Esophagus squamous epithelium (tissue), 4 donors: ENCODE results near the gene ACSF3.

Source experiments
- POLR2A ChIP-seq, 4 donors: fragments of 450-650 bp; IDR thresholded peaks; one replicate each; pipeline ENCODE4 v1.6.1; 2017; ENCODE audit warnings: antibody characterized with exemption in 4 of 4, mild to moderate bottlenecking in 4 of 4, moderate library complexity in 3 of 4
- TF ChIP-seq, protein P1 (sequence below), 6 experiments: fragments of 450-650 bp in 4 of 6; fragments of 200-600 bp in 2 of 6; sonication (generic) in 2 of 6; IDR thresholded peaks; one replicate each; pipeline ENCODE4 v1.5.1; 2016 to 2019; ENCODE audit warnings: antibody characterized with exemption in 6 of 6, mild to moderate bottlenecking in 4 of 6, moderate library complexity in 4 of 6

GRCh38 chr16:89166696-89167424, 73.2 kb downstream of the ACSF3 start:
- TF ChIP-seq, protein P1, sequence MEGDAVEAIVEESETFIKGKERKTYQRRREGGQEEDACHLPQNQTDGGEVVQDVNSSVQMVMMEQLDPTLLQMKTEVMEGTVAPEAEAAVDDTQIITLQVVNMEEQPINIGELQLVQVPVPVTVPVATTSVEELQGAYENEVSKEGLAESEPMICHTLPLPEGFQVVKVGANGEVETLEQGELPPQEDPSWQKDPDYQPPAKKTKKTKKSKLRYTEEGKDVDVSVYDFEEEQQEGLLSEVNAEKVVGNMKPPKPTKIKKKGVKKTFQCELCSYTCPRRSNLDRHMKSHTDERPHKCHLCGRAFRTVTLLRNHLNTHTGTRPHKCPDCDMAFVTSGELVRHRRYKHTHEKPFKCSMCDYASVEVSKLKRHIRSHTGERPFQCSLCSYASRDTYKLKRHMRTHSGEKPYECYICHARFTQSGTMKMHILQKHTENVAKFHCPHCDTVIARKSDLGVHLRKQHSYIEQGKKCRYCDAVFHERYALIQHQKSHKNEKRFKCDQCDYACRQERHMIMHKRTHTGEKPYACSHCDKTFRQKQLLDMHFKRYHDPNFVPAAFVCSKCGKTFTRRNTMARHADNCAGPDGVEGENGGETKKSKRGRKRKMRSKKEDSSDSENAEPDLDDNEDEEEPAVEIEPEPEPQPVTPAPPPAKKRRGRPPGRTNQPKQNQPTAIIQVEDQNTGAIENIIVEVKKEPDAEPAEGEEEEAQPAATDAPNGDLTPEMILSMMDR (IDR thresholded peaks at IDR 0.05): no peak
- TF ChIP-seq POLR2A (IDR thresholded peaks at IDR 0.05): no peak
